Nephron (organoid): ENCODE data around the gene BSDC1.

Experiments
- H3K27ac Mint-ChIP-seq, 3 experiments: 2 replicates each; pipeline ENCODE4 v1.8.0; 2020; ENCODE audit warnings: mixed read lengths in 3 of 3, mild to moderate bottlenecking in 2 of 3, moderate library complexity in 1 of 3
- H3K27me3 Mint-ChIP-seq: 2 replicates; pipeline ENCODE4 v1.8.0; 2021; ENCODE audit warnings: low read depth, mild to moderate bottlenecking, moderate library complexity, mixed read lengths
- H3K36me3 Mint-ChIP-seq: 2 replicates; pipeline ENCODE4 v1.8.0; 2020; ENCODE audit warnings: low read depth, mixed read lengths
- H3K4me1 Mint-ChIP-seq: 2 replicates; pipeline ENCODE4 v1.8.0; 2020; ENCODE audit warnings: mixed read lengths
- H3K4me3 Mint-ChIP-seq, 3 experiments: 2 replicates each; pipeline ENCODE4 v1.8.0; 2020; ENCODE audit warnings: mild to moderate bottlenecking in 3 of 3, mixed read lengths in 3 of 3, moderate library complexity in 2 of 3
- H3K9me3 Mint-ChIP-seq: 2 replicates; pipeline ENCODE4 v1.8.0; 2020; ENCODE audit warnings: mixed read lengths
- CTCF ChIP-seq, 3 experiments: fragments of 200-600 bp; sonication (generic); IDR thresholded peaks; one replicate each; pipeline ENCODE4 v1.5.0; 2021; ENCODE audit warnings: antibody characterized with exemption in 3 of 3; ENCODE audit not compliant: unreplicated experiment in 3 of 3

The BSDC1 gene

GRCh38 chr1:32364836-32365235 is 29.4 kb downstream of the BSDC1 start:
- Mint-ChIP-seq H3K4me3 (no peak overlapping the region), H3K36me3 (peaks cover 60% of the 10 kb centered on the region), H3K27ac (no peak overlapping the region), H3K9me3 (no peaks in the 10 kb centered on the region), H3K27me3 (peaks cover 5% of the 10 kb centered on the region), H3K4me1 (peaks cover 13% of the 10 kb centered on the region)
- TF ChIP-seq CTCF (IDR thresholded peaks at IDR 0.05; ENCODE audit: unreplicated experiment in 3 of 3) = no peak

- H3K36me3 Mint-ChIP-seq = peaks cover 55% of the 10 kb centered on the region
- no peak for TF ChIP-seq CTCF (IDR thresholded peaks at IDR 0.05; ENCODE audit: unreplicated experiment in 3 of 3)
- H3K4me3 Mint-ChIP-seq = peak overlapping the region in 2 of 3 experiments; percentile 10 to 22
- peaks cover 8% of the 10 kb centered on the region for H3K27me3 Mint-ChIP-seq
- H3K9me3 Mint-ChIP-seq = no peaks in the 10 kb centered on the region
- peaks cover 17% of the 10 kb centered on the region for H3K4me1 Mint-ChIP-seq
- no peak overlapping the region for H3K27ac Mint-ChIP-seq
These were observed 30.5 kb downstream of the BSDC1 start for GRCh38 chr1:32363713-32364112.

GRCh38 chr1:32362474-32363313 is 31.5 kb downstream of the BSDC1 start, which contains the start of the genes FAM229A and TSSK3:
Gene FAM229A, minus strand, starts transcription at chr1:32362485. Its CDS starts 394 bp downstream, at chr1:32362091.
Gene TSSK3, plus strand, starts transcription at chr1:32362539. Its CDS starts 163 bp downstream, at chr1:32362702.
- H3K9me3 Mint-ChIP-seq = no peaks in the 10 kb centered on the region
- peaks cover 8% of the 10 kb centered on the region for H3K27me3 Mint-ChIP-seq
- peak within 1 kb of the TSS; percentile 57 to 67 (median 60) for H3K4me3 Mint-ChIP-seq
- peaks cover 17% of the 10 kb centered on the region for H3K4me1 Mint-ChIP-seq
- peaks cover 52% of the 10 kb centered on the region for H3K36me3 Mint-ChIP-seq
- H3K27ac Mint-ChIP-seq = peak within 1 kb of the TSS; percentile 7 to 60 (median 10)
- peak in 1 of 3 experiments; percentile 3 for TF ChIP-seq CTCF (IDR thresholded peaks at IDR 0.05; ENCODE audit: unreplicated experiment in 3 of 3)

GRCh38 chr1:32361674-32362473 is 32.4 kb downstream of the BSDC1 start:
- peak overlapping the region; percentile 57 to 67 (median 60) for H3K4me3 Mint-ChIP-seq
- H3K4me1 Mint-ChIP-seq = peaks cover 17% of the 10 kb centered on the region
- no peaks in the 10 kb centered on the region for H3K9me3 Mint-ChIP-seq
- peaks cover 46% of the 10 kb centered on the region for H3K36me3 Mint-ChIP-seq
- peaks cover 8% of the 10 kb centered on the region for H3K27me3 Mint-ChIP-seq
- TF ChIP-seq CTCF (IDR thresholded peaks at IDR 0.05; ENCODE audit: unreplicated experiment in 3 of 3) = peak; percentile 34 to 55 (median 46)
- peak overlapping the region; percentile 7 to 19 (median 10) for H3K27ac Mint-ChIP-seq

GRCh38 chr1:32361308-32361673 is 33.0 kb downstream of the BSDC1 start:
- Mint-ChIP-seq H3K27me3 (peaks cover 8% of the 10 kb centered on the region), H3K4me1 (peaks cover 22% of the 10 kb centered on the region), H3K4me3 (peak overlapping the region in 1 of 3 experiments; percentile 81), H3K27ac (peak overlapping the region in 1 of 3 experiments; percentile 51), H3K9me3 (no peaks in the 10 kb centered on the region), H3K36me3 (peaks cover 41% of the 10 kb centered on the region)
- no peak for TF ChIP-seq CTCF (IDR thresholded peaks at IDR 0.05; ENCODE audit: unreplicated experiment in 3 of 3)
